B cell (primary cell): ENCODE results near the gene CAMP. TPM values are rescaled to one million over a fixed set of nuclear protein-coding genes. Genes with fewer than 3 reads are reported as not detected.

Experiments used
- ATAC-seq: fragments of 200-7000 bp; cut with Tn5 transposase; one replicate; pipeline ENCODE4 v1.10.0; 2021; ENCODE audit warnings: low read depth, mild to moderate bottlenecking, moderate number of reproducible peaks, moderate library complexity
- CTCF ChIA-PET: fragments of 350-600 bp; sonication (Branson Sonifier 250); formaldehyde crosslinking; loops from one replicate; lab custom pipeline; 2021; ENCODE audit warnings: antibody characterized with exemption, inconsistent platforms; lab: Charles Lee
- POLR2A ChIA-PET: fragments of 350-600 bp; sonication (Branson Sonifier 250); formaldehyde crosslinking; loops from one replicate; lab custom pipeline; 2021; ENCODE audit warnings: antibody characterized with exemption; lab: Charles Lee
- DNase-seq: peaks from one replicate; pipeline ENCODE4 v3.0.0; 2013
- H2AFZ ChIP-seq: 2 replicates; pipeline ENCODE4 v1.6.1; 2012; ENCODE audit warnings: mild to moderate bottlenecking, low read depth, low read length; ENCODE audit not compliant: insufficient read depth, poor library complexity, severe bottlenecking
- H3K27ac ChIP-seq, 2 donors: 1 replicate in 1 of 2; 2 replicates in 1 of 2; pipeline ENCODE4 v1.5.1; 2012 to 2013; ENCODE audit warnings: low read length in 2 of 2, mild to moderate bottlenecking in 2 of 2, moderate library complexity in 1 of 2
- H3K27me3 ChIP-seq, 4 experiments: fragments of 200-600 bp in 1 of 4; sonication (generic) in 1 of 4; replicated peaks in 1 of 4; 1 replicate in 2 of 4; 2 replicates in 2 of 4; pipeline versions ENCODE4 v1.6.1 to v1.7.0; 2013 to 2016; ENCODE audit warnings: low read length in 3 of 4, mild to moderate bottlenecking in 2 of 4, mixed read lengths in 1 of 4, moderate library complexity in 1 of 4; ENCODE audit not compliant: insufficient read depth in 4 of 4, control insufficient read depth in 3 of 4; ENCODE audit errors: control extremely low read depth in 1 of 4
- H3K36me3 ChIP-seq, 2 experiments: replicated peaks in 1 of 2; 1 replicate in 1 of 2; 2 replicates in 1 of 2; pipeline versions ENCODE4 v1.6.1 to v1.7.1; 2013; ENCODE audit warnings: low read length in 1 of 2; ENCODE audit not compliant: insufficient read depth in 2 of 2, control insufficient read depth in 1 of 2; ENCODE audit errors: control extremely low read depth in 1 of 2, extremely low read depth in 1 of 2
- H3K4me1 ChIP-seq, 2 donors: fragments of 200-600 bp in 1 of 2; sonication (generic) in 1 of 2; 1 replicate in 1 of 2; 2 replicates in 1 of 2; pipeline versions ENCODE4 v1.5.1 to v1.6.1; 2013 to 2017; ENCODE audit warnings: low read length in 2 of 2; ENCODE audit not compliant: control insufficient read depth in 2 of 2, insufficient read depth in 2 of 2
- H3K4me2 ChIP-seq: replicated peaks from 2 replicates; pipeline ENCODE3; 2012; ENCODE audit warnings: mild to moderate bottlenecking, low read depth, low read length; ENCODE audit not compliant: poor library complexity, severe bottlenecking
- H3K4me3 ChIP-seq, 5 experiments: fragments of 200-600 bp in 1 of 5; sonication (generic) in 1 of 5; 1 replicate in 3 of 5; 2 replicates in 2 of 5; pipeline versions ENCODE4 v1.5.1 to v1.7.0; 2011 to 2016; ENCODE audit warnings: low read length in 4 of 5, mild to moderate bottlenecking in 4 of 5, low read depth in 2 of 5, control low read depth in 1 of 5, moderate library complexity in 1 of 5; ENCODE audit not compliant: insufficient read depth in 1 of 5; ENCODE audit errors: control extremely low read depth in 1 of 5, extremely low read depth in 1 of 5
- H3K79me2 ChIP-seq: fragments of 200-600 bp; sonication (generic); one replicate; pipeline ENCODE4 v1.6.0; 2016; ENCODE audit warnings: low read length; ENCODE audit not compliant: control insufficient read depth, insufficient read depth
- H3K9ac ChIP-seq: fragments of 200-600 bp; sonication (generic); 2 replicates; pipeline ENCODE4 v1.6.1; 2017; ENCODE audit warnings: mild to moderate bottlenecking, low read length, moderate library complexity
- H3K9me3 ChIP-seq, 3 donors: one replicate each; pipeline versions ENCODE4 v1.6.1 to v1.7.1; 2013; ENCODE audit warnings: low read length in 2 of 3; ENCODE audit not compliant: control insufficient read depth in 2 of 3, insufficient read depth in 1 of 3; ENCODE audit errors: control extremely low read depth in 1 of 3
- H4K20me1 ChIP-seq: 2 replicates; pipeline ENCODE4 v1.6.0; 2012; ENCODE audit warnings: mild to moderate bottlenecking, low read length; ENCODE audit not compliant: insufficient read depth, control insufficient read depth, poor library complexity, severe bottlenecking
- H3K27ac Mint-ChIP-seq: one replicate; pipeline ENCODE4 v1.8.0; 2021; ENCODE audit warnings: mixed read lengths
- H3K27me3 Mint-ChIP-seq: one replicate; pipeline ENCODE4 v1.8.0; 2021; ENCODE audit warnings: mixed read lengths
- H3K4me1 Mint-ChIP-seq: one replicate; pipeline ENCODE4 v1.8.0; 2021; ENCODE audit warnings: mixed read lengths
- H3K4me3 Mint-ChIP-seq: one replicate; pipeline ENCODE4 v1.8.0; 2021; ENCODE audit warnings: mixed read lengths
- H3K9me3 Mint-ChIP-seq: one replicate; pipeline ENCODE4 v1.8.0; 2022; ENCODE audit warnings: mixed read lengths; ENCODE audit not compliant: insufficient read depth
- EZH2 ChIP-seq: IDR thresholded peaks from 2 replicates; pipeline ENCODE4 v1.6.1; 2012; ENCODE audit warnings: borderline replicate concordance, low read depth, mild to moderate bottlenecking, moderate library complexity, low read length; ENCODE audit not compliant: insufficient read depth, poor library complexity, severe bottlenecking
- WGBS: methylation state at CpG from one replicate; pipeline ENCODE4 v1.1.5; 2013; ENCODE audit warnings: missing lambda C conversion rate; ENCODE audit not compliant: insufficient coverage; 5-methylcytosine and 5-hydroxymethylcytosine counted together
- intact Hi-C: fragments of 100-400 bp; cut with micrococcal nuclease; formaldehyde crosslinking; loops from one replicate; pipeline ENCODE4 v1.10.0; 2022
- polyA plus RNA-seq: library from polyadenylated mRNA; depleted of rRNA; stranded (reverse); fragments of >200 nt; gene quantifications from 2 replicates; pipeline ENCODE4 v1.2.3, GENCODE V29; 2012
- total RNA-seq, 2 donors: library from RNA; stranded (reverse); fragments of 120-200 nt in 1 of 2; gene quantifications; 1 replicate in 1 of 2; 2 replicates in 1 of 2; pipeline versions ENCODE4 v1.2.3 to v1.2.4, GENCODE V29; 2013 to 2022
- TF ChIP-seq, protein P1 (sequence below): fragments of 200-600 bp; IDR thresholded peaks from one replicate; pipeline ENCODE4 v1.8.0; 2022; ENCODE audit warnings: antibody characterized with exemption, mild to moderate bottlenecking

The CAMP gene
- total and polyA plus RNA-seq, 2 donors (not counting 1 experiment from before 2014, with no cell fraction given) = 0.30 TPM; not detected in 1

DNA sequence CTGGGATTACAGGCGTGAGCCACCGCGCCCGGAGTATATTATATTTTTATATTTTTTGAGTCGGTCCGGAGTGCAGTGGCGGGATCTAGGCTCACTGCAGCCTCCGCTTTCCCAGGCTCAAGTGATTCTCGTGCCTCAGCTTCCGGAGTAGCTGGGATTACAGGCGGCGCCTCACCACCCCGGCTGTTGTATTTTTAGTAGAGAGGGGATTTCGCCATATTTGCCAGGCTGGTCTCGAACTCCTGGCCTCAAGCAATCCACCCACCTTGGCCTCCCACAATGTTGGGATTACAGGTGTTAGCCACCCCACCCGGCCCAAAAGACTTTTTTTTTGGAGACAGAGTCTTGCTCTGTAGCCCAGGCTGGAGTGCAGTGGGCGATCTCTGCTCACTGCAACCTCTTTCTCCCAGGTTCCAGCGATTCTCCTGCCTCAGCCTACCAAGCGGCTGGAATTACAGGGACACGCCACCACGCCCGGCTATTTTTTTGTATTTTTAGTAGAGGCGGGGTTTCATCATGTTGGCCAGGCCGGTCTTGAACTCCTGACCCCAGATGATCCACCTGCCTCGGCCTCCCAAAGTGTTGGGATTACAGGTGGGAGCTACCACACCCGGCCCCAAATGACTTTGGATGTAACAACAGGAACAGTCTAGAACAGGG, 18.6 kb downstream of the CAMP start:
- Mint-ChIP-seq H3K9me3 (no peaks in the 10 kb centered on the region), H3K4me3 (peak overlapping the region; percentile 97), H3K27ac (peak overlapping the region; percentile 98), H3K4me1 (peaks cover 26% of the 10 kb centered on the region), H3K27me3 (no peaks in the 10 kb centered on the region)
- CTCF ChIA-PET = interaction anchor here (1.2 to 3.1 kb wide), 2 partner anchors 8 to 194 kb away, joined by 3 to 16 read pairs; no protein-coding TSS in a partner anchor
- no peaks in the 10 kb centered on the region for H3K9me3 ChIP-seq
- ATAC-seq (no peak), DNase-seq (no peak)
- peak overlapping the region; percentile 80 for H3K9ac ChIP-seq
- peak overlapping the region; percentile 78 to 79 for H3K27ac ChIP-seq
- peak overlapping the region in 4 of 5 experiments; percentile 69 to 95 (median 80) for H3K4me3 ChIP-seq
- H3K36me3 ChIP-seq = no peaks in the 10 kb centered on the region
- intact Hi-C loops = loop anchor here (1.0 to 5.0 kb wide), 6 partner anchors 54 to 785 kb away; partner anchors contain the start of genes CDC25A, IMPDH2, NME6 and PFKFB4
- WGBS = 57% methylated on average over 17 of the region's 26 CpGs
- TF ChIP-seq, protein P1, sequence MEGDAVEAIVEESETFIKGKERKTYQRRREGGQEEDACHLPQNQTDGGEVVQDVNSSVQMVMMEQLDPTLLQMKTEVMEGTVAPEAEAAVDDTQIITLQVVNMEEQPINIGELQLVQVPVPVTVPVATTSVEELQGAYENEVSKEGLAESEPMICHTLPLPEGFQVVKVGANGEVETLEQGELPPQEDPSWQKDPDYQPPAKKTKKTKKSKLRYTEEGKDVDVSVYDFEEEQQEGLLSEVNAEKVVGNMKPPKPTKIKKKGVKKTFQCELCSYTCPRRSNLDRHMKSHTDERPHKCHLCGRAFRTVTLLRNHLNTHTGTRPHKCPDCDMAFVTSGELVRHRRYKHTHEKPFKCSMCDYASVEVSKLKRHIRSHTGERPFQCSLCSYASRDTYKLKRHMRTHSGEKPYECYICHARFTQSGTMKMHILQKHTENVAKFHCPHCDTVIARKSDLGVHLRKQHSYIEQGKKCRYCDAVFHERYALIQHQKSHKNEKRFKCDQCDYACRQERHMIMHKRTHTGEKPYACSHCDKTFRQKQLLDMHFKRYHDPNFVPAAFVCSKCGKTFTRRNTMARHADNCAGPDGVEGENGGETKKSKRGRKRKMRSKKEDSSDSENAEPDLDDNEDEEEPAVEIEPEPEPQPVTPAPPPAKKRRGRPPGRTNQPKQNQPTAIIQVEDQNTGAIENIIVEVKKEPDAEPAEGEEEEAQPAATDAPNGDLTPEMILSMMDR = no peak
- no peak for TF ChIP-seq EZH2
- H3K27me3 ChIP-seq = no peaks in the 10 kb centered on the region
- POLR2A ChIA-PET = interaction anchor here (1.4 to 1.9 kb wide), 3 partner anchors 9 to 58 kb away, joined by 3 to 10 read pairs (median 6); partner anchors contain the start of gene NME6
- peaks cover 3 to 24% of the 10 kb centered on the region in 2 donors for H3K4me1 ChIP-seq
- peak overlapping the region; percentile 84 for H2AFZ ChIP-seq
- no peaks in the 10 kb centered on the region for H4K20me1 ChIP-seq
- peaks cover 24% of the 10 kb centered on the region for H3K79me2 ChIP-seq
- H3K4me2 ChIP-seq = peak overlapping the region; percentile 79

DNA sequence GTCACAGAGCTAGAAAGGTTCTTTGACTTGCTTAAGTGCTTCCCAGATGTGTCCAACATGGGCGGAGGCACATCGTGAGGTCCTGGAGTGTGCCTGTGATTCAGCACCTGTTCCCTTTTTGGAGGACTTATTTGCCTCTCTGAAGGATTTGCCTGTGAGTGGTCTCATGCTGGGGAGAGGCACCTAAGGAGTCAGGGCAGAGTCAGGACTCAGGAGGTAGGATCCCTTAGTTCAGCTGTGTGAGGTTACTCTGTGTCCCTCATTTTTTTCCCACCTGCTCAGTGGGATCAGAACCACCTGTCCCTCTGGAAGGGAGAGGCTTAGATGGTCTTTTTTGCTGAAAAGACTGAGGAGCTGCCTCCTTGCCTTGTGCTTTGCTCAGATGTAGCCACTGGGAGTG, 20.6 kb downstream of the CAMP start:
- intact Hi-C loops = loop anchor here (5.0 kb wide), 1 partner anchor 783 kb away; the partner anchor contains the start of gene IMPDH2
- Mint-ChIP-seq H3K4me1 (peaks cover 28% of the 10 kb centered on the region), H3K27ac (no peak overlapping the region), H3K4me3 (no peak overlapping the region), H3K9me3 (no peaks in the 10 kb centered on the region), H3K27me3 (no peaks in the 10 kb centered on the region)
- Histone ChIP-seq H3K9ac (no peak overlapping the region), H3K27ac (no peak overlapping the region), H2AFZ (no peak overlapping the region), H4K20me1 (no peaks in the 10 kb centered on the region), H3K4me1 (peaks cover 3 to 24% of the 10 kb centered on the region in 2 donors), H3K36me3 (no peaks in the 10 kb centered on the region), H3K4me2 (no peak overlapping the region), H3K4me3 (no peak overlapping the region), H3K27me3 (no peaks in the 10 kb centered on the region), H3K9me3 (no peaks in the 10 kb centered on the region), H3K79me2 (peaks cover 24% of the 10 kb centered on the region)
- ChIA-PET POLR2A (no interaction called here), CTCF (interaction anchor here (1.3 kb wide), 2 partner anchors 10 to 192 kb away, joined by 4 read pairs; no protein-coding TSS in a partner anchor)
- ATAC-seq (no peak), DNase-seq (no peak)
- 100% methylated on average over 2 of the region's 2 CpGs for WGBS
- TF ChIP-seq, protein P1 = no peak
- no peak for TF ChIP-seq EZH2
